HUDEP-2 (cell line): Measurements from ENCODE around the gene VLDLR.

Experiments used
- DNase-seq, 76 experiments: peaks; one replicate each; lab custom pipeline; 2025; ENCODE audit not compliant: unreplicated experiment in 76 of 76; lab: John Stamatoyannopoulos, UW

VLDLR gene

DNA sequence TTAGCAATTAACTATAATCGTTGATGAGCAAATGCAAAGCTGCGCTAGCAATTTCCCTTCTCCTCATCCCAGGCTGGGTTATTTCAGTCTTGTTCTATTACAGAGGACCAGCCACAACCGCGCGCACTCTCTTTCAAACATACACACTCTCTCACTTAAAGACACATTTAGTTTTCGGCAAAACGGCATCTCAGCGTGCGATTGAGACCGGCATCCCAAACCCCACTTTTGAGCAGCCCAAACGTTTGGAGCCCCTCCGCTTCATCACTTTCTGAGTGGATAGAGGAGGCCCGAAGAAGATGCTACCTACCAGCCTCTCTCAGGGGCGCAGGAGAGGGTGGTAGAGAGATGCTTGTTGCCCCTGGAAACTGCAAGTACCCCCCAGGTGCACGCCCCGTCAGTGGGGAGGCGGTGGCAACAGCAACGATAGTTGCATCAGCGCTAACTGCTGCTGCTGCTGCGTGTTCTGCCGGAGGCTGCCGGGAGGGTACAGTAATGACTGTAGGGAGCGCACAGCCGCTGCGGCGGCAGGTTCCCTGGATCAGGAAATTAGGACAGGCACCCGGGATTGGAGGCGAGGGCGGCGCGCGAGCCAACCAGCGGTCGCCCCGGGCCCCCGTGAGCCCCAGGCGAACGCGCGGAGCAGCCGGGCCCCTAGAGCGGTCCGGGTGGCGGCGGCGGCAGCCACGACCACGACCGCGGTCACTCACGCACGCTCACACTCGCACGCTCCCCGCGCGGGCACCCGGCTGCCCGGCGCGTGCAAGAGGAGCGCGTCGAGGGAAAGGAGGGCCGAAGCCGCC, 467 bp upstream of the VLDLR start:
- DNase-seq = peak in 1 of 76 experiments; percentile 18

DNA sequence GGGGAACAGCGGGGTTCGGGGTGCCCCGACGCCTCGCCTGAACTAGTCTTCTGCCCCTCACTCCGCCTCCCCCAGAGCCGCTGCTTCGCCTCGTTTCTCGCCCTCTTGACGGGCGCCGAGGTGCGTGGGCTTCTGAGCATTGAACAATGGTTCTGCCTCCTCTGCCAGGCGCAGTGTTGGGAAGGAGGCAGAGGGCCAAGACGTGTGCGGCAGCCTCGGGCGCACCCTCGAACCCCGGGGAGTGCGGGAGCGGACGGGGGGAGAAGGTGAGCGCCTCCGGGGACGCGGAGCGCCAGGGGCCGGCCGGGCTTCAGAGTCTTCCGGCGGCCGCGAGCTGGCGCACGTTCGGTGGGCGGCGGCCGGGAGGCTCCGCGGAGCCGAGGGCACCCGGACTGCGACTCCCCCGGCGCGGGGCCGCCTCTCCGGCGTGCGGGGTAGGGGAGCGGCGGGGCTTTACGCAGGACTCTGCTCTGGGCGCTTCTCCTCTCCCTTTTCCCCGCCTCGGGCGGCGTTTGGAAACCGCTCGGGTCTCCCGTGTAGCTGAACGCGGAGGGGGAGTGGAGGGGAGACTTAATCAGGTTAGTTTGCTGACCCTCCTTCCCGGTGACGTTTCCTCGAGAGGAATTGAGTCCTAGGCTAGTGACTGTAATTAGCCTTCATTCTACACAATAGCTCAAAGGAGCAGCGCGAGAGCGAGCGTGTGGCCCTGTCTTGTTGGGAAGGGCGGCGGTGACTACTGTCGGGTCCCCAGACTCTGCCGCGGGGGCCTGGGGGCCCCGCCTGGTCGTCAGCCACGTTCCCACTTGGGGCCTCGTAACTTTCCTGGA, 1.1 kb downstream of the VLDLR start:
- DNase-seq = no peak

DNA sequence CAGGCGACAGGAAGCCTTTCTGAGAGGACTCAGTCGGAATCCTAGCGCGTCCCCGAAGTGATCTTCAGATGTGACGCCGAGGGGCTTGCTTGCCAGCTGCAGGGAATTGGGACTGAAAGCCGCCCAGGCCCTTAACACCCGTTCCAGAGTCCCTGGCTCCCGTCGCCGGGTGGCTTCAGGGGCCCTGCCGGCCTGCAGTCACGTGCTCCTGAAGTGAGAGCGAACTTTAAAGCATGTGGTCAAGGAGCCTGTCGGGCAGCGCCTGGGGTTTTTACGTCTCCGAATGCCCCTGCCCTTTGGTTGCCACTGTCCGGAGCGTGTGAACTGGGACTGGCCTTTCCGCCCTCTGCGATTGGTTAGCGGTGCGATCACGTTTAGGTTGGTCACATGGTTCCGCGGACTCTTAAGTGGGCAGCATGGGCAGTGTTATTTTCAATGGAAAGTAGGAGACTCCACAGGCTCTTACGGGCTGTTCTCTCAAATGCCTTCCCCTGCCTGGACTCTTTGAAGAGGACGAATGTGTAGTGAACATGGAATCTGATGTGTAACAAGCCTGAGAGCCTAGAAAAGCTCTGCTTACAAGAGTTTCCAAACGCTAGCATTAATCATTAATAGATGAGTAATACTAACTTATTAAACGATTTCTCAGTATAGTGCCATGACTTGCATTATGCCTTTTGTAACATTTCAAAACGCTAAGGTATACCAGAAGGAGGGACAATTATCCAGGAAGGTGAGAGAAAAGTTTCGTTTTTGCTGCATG, 1.9 kb downstream of the VLDLR start:
- no peak for DNase-seq

DNA sequence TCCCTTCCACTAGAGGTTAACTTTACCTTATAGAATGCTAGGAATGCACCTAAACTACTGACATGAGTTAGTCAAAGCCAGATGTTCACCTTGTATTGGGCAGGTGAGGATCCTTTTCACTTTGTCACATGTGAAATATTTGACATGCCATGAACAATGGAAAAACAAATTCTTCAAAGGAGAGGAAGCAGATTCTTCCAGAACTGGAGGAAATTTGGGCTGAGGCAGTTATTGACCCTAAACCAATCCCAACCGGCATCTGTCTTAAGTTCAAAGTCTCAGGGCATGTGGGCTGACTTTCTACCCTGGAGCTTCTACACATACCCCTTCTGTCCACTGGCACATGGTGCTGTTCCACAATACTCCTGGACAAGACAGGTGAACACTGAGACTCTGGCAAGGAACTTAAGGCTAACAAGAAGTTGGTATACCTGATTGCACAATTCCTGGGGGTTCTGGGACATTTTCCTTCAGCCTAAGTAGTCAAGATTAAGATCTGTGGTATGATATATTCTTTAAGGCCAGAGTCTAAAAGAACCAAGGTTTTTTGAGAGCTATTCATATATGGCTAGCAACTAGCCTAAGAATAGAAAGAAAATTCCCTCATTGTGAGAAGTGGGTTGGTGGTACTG, 2.6 kb downstream of the VLDLR start:
- DNase-seq = no peak

DNA sequence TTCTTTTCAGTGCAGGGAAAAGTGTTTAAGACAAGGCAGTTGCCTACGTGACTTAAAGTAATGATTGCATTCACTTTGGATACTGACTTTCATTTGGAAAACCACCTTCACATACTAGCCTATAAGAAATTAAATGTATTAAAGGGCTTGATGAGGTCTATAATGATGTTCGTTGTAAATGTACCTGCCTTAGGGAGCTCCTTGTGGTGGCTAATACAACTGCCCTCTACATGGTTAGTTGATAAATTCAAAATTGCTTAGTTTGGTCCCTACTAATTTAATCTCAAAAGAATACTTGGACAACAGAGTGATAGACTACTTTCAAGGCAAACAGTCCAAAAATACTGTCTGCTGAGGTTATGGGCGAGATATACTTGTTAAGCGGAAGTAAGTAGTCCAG, 3.8 kb downstream of the VLDLR start:
- no peak for DNase-seq

DNA sequence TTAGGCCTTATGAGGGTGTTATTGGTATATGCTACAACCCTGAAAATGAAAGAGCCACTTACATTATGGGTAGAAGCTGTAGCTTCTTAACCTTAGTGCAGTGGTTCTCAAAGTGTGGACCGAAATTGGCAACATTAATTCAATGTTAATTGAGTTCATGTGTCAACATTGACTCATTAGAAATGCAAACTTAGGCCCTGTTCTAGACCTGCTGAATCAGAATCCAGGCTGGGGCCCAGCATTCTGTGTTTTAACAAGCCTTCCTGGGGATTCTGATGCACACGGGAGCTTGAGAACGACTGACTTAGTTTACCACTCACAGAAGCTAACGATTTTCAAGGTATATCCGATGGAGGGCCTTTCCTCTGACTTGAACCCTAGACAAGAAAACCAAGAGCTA, 7.3 kb downstream of the VLDLR start:
- no peak for DNase-seq

DNA sequence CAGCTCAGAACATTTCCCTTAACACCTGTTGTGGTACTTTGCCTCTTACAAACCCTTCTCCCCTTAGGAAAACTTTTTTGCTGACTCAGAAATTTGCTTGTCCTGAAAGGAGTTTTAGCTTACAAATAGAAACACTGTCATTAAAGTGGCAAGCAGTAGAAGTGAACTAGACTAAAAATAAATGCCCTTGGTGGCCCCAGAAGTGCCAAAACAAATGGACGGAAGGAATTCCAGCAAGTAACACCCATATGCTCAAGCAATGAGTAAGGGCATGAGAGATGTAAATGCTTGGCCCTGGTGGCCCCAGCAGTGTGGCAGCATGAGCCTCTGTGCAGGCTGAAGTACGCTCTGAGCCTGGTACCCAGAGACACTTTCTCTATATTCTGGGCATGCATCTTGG, 8.6 kb downstream of the VLDLR start:
- no peak for DNase-seq

DNA sequence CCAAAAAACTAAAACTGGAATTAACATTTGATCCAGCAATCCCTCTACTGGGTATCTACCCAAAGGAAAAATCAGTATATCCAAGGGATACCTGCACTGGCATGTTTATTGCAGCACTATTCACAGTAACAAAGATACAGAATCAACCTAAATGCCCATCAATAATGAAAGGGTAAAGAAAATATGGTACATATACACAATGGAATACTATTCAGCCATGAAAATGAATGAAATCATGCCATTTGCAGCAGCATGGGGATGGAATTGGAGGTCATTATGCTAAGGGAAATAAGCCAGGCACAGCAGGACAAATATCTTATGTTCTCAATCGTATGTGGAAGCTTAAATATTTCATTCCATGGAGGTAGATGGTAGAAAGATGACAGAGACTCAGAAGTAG, 9.7 kb downstream of the VLDLR start:
- DNase-seq = no peak

DNA sequence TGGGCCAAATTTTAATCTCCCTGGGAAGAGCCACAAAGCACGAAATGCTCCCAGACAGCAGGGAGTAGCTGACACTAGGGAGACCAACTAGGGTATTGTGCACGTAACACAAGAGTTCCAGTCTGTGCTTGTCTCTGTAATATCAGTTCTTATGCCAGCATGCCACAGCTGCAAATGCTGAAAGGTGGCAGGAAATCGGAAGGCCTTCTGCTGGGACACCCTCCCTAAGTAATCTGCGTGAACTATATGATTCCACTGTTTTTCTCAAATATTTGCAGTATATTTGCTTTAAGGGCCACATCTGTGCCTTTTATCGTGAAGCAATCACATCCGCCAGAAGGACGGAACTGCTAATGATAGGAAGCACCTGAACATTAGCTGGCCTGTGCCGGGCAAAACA, 12.6 kb downstream of the VLDLR start:
- DNase-seq = no peak

DNA sequence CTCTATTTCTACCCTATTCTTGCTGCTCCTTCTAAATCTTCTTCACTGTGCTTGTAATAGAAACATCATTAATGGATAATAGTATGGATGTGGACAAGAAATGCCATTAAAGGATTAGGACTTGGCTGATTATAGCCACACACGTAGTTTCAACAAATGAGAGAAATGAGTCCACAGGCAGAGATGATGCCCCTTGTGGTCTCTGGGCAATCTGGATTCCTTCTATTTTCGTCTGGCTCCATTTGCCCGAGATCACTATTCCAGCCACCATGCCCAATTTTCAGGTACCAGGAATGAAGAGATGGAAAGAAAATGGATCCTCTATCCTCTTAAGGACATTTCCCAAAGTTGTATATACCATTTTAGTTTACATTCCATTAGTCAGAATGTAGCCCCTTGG, 13.2 kb downstream of the VLDLR start:
- no peak for DNase-seq

DNA sequence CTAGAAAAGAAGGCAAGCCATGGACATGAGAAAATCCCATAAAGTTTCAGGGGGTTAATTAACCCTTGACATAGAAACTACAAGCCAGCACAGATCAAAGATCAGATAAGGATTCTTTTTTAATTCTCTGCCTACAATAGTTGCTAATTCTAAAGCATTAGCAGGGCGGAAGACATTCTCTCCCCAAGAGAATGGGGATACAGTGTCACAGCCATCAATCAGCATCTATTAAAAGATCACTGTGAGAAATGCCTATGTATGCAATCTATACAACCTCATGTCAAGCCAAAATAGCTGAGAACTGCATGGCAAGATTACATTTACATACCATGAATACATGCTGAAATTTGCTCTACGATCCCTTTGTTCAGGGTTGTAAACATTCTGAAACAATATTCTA, 14.3 kb downstream of the VLDLR start:
- no peak for DNase-seq

DNA sequence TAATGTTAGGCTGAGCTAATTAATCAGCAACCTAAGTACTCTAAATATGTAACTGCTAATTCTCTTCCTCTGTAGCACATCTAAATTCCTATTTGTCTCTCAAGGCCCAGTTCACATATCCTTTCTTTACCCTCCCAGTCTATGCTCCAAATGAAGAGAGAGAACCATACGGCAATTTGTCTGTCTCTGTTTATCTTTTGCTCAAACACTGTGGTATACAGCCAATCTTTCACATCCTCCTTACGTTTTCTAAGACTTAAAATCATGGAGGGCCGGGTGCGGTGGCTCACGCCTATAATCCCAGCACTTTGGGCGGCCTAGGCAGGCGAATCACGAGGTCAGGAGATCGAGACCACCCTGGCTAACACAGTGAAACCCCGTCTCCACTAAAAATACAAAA, 15.8 kb downstream of the VLDLR start:
- no peak for DNase-seq

DNA sequence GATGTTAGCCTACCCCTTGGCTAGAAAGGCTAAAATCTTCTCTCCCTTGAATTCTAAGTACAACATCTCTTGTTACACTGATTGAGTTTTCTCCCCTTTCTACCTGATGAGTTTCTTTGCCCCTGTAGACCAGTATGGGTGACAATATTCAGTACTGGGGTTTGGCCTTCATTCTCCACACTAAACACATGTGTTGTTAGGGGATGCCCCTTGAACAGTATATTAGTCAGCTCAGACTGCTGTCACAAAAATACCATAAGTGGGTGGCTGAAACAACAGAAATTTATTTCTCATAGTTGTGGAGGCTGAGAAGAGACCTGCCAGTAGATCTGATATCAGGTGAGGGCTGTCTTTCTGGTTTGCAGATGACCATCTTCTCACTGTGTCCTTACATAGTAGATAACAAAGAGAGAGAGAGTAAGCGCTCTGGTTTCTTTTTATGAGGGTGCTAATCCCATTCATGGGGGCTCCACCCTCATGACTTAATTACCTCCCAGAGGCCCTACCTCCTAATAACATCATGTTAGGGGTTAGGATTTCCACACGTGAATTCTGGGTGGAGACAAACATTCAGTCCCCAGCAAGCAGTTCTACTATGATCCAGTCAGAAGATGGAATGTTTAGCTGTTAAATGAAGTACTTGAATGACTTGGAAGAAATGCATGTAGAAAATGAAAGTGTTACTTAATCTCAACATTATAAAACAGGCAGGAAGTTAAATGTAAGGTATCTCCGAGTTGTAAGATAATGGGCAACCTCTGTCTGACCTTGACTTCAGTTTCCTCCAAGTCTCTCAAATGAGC, 17.5 kb downstream of the VLDLR start:
- DNase-seq = no peak

DNA sequence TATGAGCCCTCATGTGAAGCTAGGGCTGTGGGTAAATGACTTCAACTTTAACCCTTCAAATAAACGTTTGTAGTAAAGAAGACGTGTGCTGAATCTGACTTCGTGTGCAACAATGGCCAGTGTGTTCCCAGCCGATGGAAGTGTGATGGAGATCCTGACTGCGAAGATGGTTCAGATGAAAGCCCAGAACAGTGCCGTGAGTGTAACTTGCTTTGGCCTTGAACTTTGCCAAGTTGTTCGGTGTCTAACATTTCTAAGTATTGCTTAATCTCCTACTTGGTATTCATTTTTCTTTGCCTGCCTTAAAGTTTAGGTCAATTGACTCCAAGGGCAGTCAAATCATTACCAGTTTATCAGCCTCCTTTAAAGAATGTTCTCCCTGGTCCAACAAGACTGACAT, 18.2 kb downstream of the VLDLR start:
- no peak for DNase-seq

DNA sequence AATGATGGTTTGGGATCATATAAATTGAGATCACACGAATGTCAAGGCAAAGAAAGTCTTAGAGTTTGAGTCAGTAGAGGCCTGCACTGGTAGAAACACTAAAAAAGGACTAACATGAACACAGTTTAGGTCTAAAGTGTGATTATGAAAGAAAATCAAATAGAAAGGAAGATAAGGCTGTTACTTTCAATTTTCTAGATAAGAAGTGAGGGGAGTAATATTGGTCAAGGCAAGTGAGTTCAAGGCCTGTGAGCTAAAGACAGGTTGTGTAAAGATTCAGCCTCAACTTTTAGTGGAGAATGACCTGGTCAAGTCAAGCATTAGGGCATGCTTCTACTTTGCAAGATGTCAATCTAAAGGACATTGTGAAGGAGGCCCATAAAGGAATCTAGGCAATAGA, 19.0 kb downstream of the VLDLR start:
- no peak for DNase-seq

DNA sequence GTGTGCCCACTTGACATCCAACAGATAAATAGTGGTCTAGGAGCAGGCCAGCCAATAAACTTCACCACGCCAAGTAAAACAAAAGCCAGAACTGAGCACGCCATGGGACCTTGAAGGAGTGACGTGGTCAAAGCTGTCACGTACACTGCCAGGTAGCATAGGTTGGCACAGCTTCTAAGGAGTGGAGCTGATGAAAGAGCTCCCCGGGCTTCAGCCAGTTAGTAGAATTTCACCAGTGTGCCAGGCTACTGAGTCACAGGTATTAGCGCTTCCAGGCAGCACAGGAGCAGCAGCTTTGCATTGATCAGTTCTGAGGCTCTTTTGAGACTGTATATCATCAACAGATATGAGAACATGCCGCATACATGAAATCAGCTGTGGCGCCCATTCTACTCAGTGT, 19.4 kb downstream of the VLDLR start:
- no peak for DNase-seq

DNA sequence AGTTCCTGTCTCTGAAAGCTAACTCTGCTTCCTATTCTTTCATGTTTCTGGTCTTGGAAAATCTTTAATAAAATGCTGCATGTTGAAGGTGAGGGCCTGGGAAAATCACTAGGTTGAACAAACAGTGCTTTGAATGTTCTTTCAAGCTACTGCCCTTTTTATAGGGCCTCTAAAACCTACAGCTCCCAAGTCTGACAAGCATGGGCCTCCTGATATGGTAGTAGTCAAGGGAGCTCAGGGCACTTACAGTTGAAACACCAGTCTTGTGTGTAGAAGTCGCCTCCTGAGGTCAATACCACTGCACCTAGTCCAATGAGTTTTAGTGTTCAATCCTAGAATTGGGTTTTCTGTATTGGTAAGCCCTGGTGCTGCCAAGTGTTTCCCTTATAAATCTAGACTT, 20.5 kb downstream of the VLDLR start:
- no peak for DNase-seq

DNA sequence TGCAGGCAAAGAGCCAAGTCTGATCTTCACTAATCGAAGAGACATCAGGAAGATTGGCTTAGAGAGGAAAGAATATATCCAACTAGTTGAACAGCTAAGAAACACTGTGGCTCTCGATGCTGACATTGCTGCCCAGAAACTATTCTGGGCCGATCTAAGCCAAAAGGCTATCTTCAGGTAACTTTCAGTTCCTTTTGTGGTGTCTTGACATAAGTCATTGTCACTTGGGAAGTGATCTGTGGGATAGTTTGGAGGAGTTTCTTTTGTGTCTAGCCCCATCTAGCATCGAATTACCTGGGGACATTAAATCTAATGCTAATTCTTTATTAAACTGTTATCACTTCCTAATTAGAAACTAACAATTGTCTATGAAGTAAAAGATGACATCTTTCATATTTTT, 24.0 kb downstream of the VLDLR start:
- no peak for DNase-seq

DNA sequence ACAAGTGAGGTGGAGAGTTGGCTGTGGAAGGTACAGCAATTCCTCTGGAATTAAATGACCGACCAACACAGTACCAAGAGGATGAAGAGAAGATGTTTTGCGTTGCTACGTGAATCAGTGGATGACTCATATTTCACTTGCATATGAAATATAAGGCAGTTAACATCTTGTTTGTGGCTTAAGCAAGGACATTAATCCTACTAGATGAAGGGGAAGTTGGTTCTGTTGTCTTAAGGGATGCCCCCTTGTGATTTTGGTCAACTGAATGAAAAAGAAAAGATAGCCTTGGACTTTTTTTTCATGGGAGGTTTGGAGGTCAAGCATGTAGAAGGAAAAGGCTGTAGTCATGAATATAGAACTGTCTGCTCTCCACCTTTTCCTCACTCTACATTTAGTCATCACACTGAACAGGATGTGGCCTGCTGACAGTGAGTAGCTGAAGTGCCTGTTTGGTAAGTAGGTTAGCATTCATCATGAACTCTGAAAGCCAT, 33.9 kb downstream of the VLDLR start:
- no peak for DNase-seq

DNA sequence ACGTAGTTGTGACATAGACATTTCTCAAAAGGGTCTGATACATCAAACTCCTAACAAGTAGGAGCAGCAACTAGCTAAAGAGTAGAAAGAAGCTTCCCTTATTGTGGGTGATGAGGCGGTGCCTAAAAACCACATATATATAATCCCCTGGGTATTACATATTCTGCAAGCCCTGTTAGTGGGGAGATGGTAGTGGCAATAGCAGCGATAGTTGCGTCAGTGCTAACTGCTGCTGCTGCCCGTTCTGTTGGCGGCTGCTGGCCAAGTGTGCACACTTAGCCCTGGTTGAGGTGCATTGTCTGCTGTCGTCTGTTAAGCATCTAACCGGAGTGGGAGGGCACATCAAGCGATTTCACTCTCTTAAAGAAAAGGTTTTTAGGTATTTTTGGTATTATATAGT, 35.8 kb downstream of the VLDLR start:
- no peak for DNase-seq
